ENCODE results near the gene TRIO. TPM values are rescaled to one million over a fixed set of nuclear protein-coding genes. Genes with fewer than 3 reads are reported as not detected.

TRIO gene
- total and polyA plus RNA-seq, 2 of the 8 experiments (the other 6 are each of a cell fraction or from before 2014, with no cell fraction given) = 35.1 to 69.1 TPM

- Histone ChIP-seq H2BK20ac (ENCODE audit: low read length) (no peak overlapping the region), H2BK12ac (ENCODE audit: low read depth, low read length) (no peak overlapping the region), H3K27ac (ENCODE audit: low read depth, low read length) (no peak overlapping the region), H3K14ac (ENCODE audit: insufficient read length) (no peak overlapping the region), H3K36me3 (ENCODE audit: control insufficient read depth in 2 of 4, insufficient read depth in 4 of 4, low read length in 3 of 4) (no peaks in the 10 kb centered on the region), H3K4ac (replicated peaks; ENCODE audit: insufficient read length, low read depth, low read length) (no peak overlapping the region), H3K79me2 (ENCODE audit: control insufficient read depth in 1 of 2, insufficient read depth in 2 of 2, low read length in 2 of 2) (peaks cover 21 to 98% of the 10 kb centered on the region in 2 experiments), H2BK15ac (ENCODE audit: low read length) (no peak overlapping the region), H3K4me2 (ENCODE audit: insufficient read depth in 1 of 2, low read depth in 2 of 2, low read length in 2 of 2) (no peak overlapping the region; a peak in 1 of 4 replicates), H4K8ac (ENCODE audit: extremely low read depth, insufficient read depth, low read length) (no peak overlapping the region), H4K20me1 (replicated peaks in 1 of 2; ENCODE audit: control insufficient read depth in 1 of 2, insufficient read depth in 2 of 2, low read length in 2 of 2) (peaks cover 25 to 31% of the 10 kb centered on the region in 2 experiments), H2BK120ac (replicated peaks; ENCODE audit: low read depth, low read length) (no peak overlapping the region), H4K91ac (replicated peaks; ENCODE audit: insufficient read length, low read length) (no peak overlapping the region), H3K18ac (ENCODE audit: extremely low read depth, low read length) (no peak overlapping the region), H3K9ac (replicated peaks in 1 of 4; ENCODE audit: extremely low read depth in 1 of 4, low read depth in 3 of 4, low read length in 3 of 4) (no peak overlapping the region), H2BK5ac (ENCODE audit: low read depth, low read length) (no peak overlapping the region), H3K9me3 (ENCODE audit: insufficient read depth in 2 of 2, low read depth in 1 of 2, low read length in 1 of 2) (no peaks in the 10 kb centered on the region), H3K23ac (ENCODE audit: insufficient read length) (no peak overlapping the region), H2AFZ (ENCODE audit: low read length) (no peak overlapping the region), H3K4me1 (replicated peaks in 1 of 4; ENCODE audit: control insufficient read depth in 3 of 4, insufficient read depth in 4 of 4, low read length in 3 of 4) (peaks cover 5 to 25% (median 17%) of the 10 kb centered on the region in 4 experiments; a peak in 6 of 7 replicates), H2AK5ac (ENCODE audit: low read depth, low read length) (0 out of 2 replicates have a peak overlapping the region, but pooled peaks have one; percentile 82), H3K56ac (replicated peaks; ENCODE audit: insufficient read length, low read depth, low read length) (no peak overlapping the region), H4K5ac (ENCODE audit: insufficient read length, low read depth, low read length) (no peak overlapping the region), H3K4me3 (ENCODE audit: extremely low read depth in 1 of 4, insufficient read depth in 2 of 4, low read depth in 3 of 4, low read length in 4 of 4) (no peak overlapping the region), H3K27me3 (replicated peaks in 1 of 4; ENCODE audit: control insufficient read depth in 3 of 4, extremely low read depth in 1 of 4, insufficient read depth in 3 of 4, low read length in 3 of 4) (no peaks in the 10 kb centered on the region), H3K23me2 (ENCODE audit: low read depth, low read length) (no peaks in the 10 kb centered on the region; the same call in 1 of the 2 replicates), H3K79me1 (ENCODE audit: low read depth, low read length) (peaks cover 5% of the 10 kb centered on the region)
- FAIRE-seq = no peak
- ChIA-PET POLR2A (ENCODE audit: partially characterized antibody) (interaction anchor here (1.4 to 3.3 kb wide), 2 partner anchors 12 to 71 kb away, joined by 3 to 10 read pairs; partner anchors contain the start of gene TRIO), CTCF (ENCODE audit: partially characterized antibody) (interaction anchor here (0.8 to 1.3 kb wide), 4 partner anchors 8 to 141 kb away, joined by 3 to 4 read pairs (median 3); no protein-coding TSS in a partner anchor)
- no peak for DNase-seq (ENCODE audit: low read depth in 1 of 2, low spot score in 2 of 2)
- 94% methylated on average over 1 of the region's 1 CpG; no CpG with 5 or more reads in 1 of the 2 experiments for WGBS, 2 experiments (ENCODE audit: extremely low coverage in 1 of 2, insufficient coverage in 1 of 2, insufficient read length in 1 of 2, insufficient replicate concordance in 2 of 2, low coverage in 1 of 2, low lambda C conversion rate in 2 of 2, missing lambda C conversion rate in 1 of 2)
- TF ChIP-seq CHD1 (IDR thresholded peaks at IDR 0.05; ENCODE audit: low read depth, low read length) = no peak
- no peak for TF ChIP-seq FOSL1 (IDR thresholded peaks at IDR 0.05; ENCODE audit: insufficient read depth, low read depth, low read length)
- TF ChIP-seq CREB1 (IDR thresholded peaks at IDR 0.05) = no peak
- no peak for TF ChIP-seq NRF1 (IDR thresholded peaks at IDR 0.05; ENCODE audit: low read depth, low read length)
Observed at GRCh38 chr5:14155739-14156138, 12.6 kb downstream of the TRIO start.
